Activated CD4-positive, alpha-beta T cell treated with anti-CD3 and anti-CD28 coated beads, Interleukin-2, amount 10 ng/mL, durations not matched to agents 24 days and 14 days (primary cell): ENCODE measurements around the gene MSMP. TPM values are rescaled to one million over a fixed set of nuclear protein-coding genes. Genes with fewer than 3 reads are reported as not detected.

Experiments used
- DNase-seq: peaks from one replicate; pipeline ENCODE4 v3.0.0; 2022
- H3K27ac Mint-ChIP-seq: one replicate; pipeline ENCODE4 v1.8.0; 2022; ENCODE audit warnings: mild to moderate bottlenecking, mixed read lengths
- H3K27me3 Mint-ChIP-seq: one replicate; pipeline ENCODE4 v1.8.0; 2022; ENCODE audit warnings: mixed read lengths
- H3K36me3 Mint-ChIP-seq: one replicate; pipeline ENCODE4 v1.8.0; 2022; ENCODE audit warnings: low read depth, mild to moderate bottlenecking, mixed read lengths
- H3K4me1 Mint-ChIP-seq: one replicate; pipeline ENCODE4 v1.8.0; 2021; ENCODE audit warnings: mixed read lengths
- H3K4me3 Mint-ChIP-seq: one replicate; pipeline ENCODE4 v1.8.0; 2022; ENCODE audit warnings: mild to moderate bottlenecking, moderate library complexity, mixed read lengths
- H3K9me3 Mint-ChIP-seq: one replicate; pipeline ENCODE4 v1.8.0; 2021; ENCODE audit warnings: mixed read lengths
- intact Hi-C: fragments of 100-400 bp; cut with micrococcal nuclease; formaldehyde crosslinking; loops from one replicate; pipeline ENCODE4 v1.15.1; 2023
- total RNA-seq: library from RNA; stranded (reverse); gene quantifications from 2 replicates; pipeline ENCODE4 v1.2.3, GENCODE V29; 2022

The MSMP gene
- total RNA-seq, 1 donor from 2014 or later = not detected

DNA sequence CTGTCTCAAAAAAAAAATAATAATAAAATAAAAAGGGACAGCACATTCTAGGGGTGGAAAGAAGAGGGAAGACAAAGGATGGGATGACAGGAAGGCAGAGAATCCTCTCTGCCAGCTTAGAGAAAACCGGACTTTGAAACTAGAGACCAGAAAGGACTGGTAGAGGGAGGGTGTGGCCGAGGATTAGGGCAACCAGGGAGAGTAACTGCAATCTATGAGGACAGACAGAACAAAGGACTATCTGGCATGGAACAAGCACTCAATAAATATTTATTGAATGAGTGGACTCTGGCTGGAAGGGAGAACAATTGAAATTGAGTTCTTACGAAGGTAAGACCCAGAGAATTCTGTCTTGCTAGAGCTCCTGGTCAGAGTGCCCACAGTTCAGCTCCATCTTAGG is 7.5 kb downstream of the MSMP start:
- no peak overlapping the region for H3K27ac Mint-ChIP-seq
- H3K4me3 Mint-ChIP-seq = peak overlapping the region; percentile 85
- no peak for DNase-seq
- H3K9me3 Mint-ChIP-seq = no peaks in the 10 kb centered on the region
- peaks cover 55% of the 10 kb centered on the region for H3K4me1 Mint-ChIP-seq
- H3K36me3 Mint-ChIP-seq = peaks cover 37% of the 10 kb centered on the region
- no peaks in the 10 kb centered on the region for H3K27me3 Mint-ChIP-seq
- intact Hi-C loops = loop anchor here (5.0 kb wide), 1 partner anchor 144 kb away; no protein-coding TSS in a partner anchor

DNA sequence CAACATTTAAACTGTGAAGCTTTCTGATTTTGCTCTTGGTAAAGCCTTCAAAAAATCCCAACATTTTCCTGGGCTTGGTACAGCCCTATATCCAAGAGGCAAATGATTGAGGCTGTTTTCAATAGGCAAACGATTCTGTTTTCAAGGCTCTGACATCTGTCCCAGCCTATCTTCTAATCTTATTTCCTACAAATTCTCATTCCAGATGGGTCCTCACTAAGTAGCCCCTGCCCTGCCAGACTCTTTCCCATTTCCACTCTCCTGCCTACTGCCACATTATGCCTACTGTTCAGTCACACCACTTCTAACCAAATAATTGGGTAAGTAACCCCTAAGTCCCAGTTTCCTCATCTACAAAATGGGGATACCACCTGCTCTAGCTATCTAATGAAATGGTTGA is 8.5 kb downstream of the MSMP start:
- no peak for DNase-seq
- H3K9me3 Mint-ChIP-seq = no peaks in the 10 kb centered on the region
- H3K36me3 Mint-ChIP-seq = peaks cover 36% of the 10 kb centered on the region
- intact Hi-C loops = loop anchor here (5.0 kb wide), 1 partner anchor 143 kb away; no protein-coding TSS in a partner anchor
- no peaks in the 10 kb centered on the region for H3K27me3 Mint-ChIP-seq
- H3K4me1 Mint-ChIP-seq = peaks cover 53% of the 10 kb centered on the region
- H3K27ac Mint-ChIP-seq = no peak overlapping the region
- H3K4me3 Mint-ChIP-seq = peak overlapping the region; percentile 67

DNA sequence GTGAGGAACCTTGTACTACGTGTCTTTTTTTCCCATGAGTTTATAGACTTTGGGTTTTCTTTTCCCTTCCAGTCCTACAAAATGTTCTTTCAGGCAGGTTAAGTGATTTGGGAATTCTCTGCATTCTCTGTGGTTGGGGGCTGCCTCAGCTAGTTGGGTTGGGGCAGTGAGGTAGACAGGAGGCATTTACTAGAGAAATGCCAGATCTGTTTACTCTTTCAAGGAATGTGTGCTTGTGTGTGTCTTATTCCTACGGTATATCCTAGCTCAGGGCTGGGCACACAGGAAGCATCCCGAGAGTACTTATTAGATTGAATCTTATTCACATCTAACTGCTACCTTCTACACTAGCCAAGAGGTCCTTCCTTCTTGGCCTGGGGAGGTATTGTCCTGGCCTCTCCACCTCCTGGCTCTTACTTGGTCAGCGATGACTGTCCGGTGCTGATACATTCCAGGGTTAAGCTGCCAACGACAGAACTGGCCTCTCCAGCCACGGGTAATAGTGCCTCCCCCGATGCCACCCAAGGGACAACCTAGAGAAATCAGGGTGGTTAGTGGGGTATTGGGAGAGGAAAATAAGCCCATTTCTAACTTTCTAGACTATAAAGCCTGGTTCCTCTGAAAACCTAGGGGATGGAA is 10.1 kb downstream of the MSMP start:
- peaks cover 41% of the 10 kb centered on the region for H3K36me3 Mint-ChIP-seq

DNA sequence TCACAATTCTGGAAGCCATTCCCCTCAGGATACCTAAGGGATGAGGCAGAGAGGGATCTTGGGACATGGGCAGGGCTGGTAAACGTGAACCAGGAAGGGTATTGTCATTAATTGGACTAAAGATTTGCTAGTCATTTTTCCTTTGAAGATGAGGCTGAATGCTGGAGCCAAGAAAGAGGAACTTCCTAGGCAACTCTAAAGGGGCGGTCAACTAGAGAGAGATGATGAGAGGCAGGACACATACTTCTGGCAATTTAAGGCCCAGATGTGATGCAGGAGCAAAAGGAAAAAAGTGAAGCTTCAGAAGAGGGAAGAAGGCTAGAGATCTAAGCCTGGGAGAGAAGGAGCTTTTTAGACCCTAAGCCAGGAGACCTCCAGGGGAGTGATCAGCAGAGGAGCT is 10.6 kb downstream of the MSMP start:
- Mint-ChIP-seq H3K9me3 (no peaks in the 10 kb centered on the region), H3K4me1 (peaks cover 44% of the 10 kb centered on the region), H3K4me3 (no peak overlapping the region), H3K36me3 (peaks cover 47% of the 10 kb centered on the region), H3K27me3 (no peaks in the 10 kb centered on the region), H3K27ac (no peak overlapping the region)
- no peak for DNase-seq
- intact Hi-C loops = no loop called here

More for the DNA sequence above, 10.1 kb downstream of the MSMP start:
- H3K27ac Mint-ChIP-seq = no peak overlapping the region
- H3K9me3 Mint-ChIP-seq = no peaks in the 10 kb centered on the region
- intact Hi-C loops = no loop called here
- no peak for DNase-seq
- H3K4me3 Mint-ChIP-seq = no peak overlapping the region
- H3K4me1 Mint-ChIP-seq = peaks cover 44% of the 10 kb centered on the region
- H3K27me3 Mint-ChIP-seq = no peaks in the 10 kb centered on the region

DNA sequence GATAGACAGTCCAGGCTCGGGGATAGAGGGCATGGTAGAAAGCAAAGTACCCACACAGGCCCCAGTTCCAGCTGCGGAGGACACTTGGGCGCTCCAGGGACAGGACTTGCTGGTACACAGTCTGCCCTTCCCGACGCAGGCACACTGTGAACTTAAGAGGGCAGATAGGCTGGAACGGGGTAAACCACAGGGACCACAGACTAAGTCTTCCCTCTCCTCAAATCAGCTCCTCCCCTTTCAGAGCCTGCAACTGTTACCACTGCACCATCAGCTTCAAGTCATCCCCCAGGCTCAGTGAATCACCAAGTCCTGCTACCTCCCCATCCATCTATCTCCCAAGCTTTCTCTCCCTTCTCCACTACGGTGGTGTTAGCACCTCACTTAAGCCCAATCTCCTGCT is 12.3 kb downstream of the MSMP start:
- Mint-ChIP-seq H3K27ac (peak overlapping the region; percentile 21), H3K27me3 (no peaks in the 10 kb centered on the region), H3K4me3 (no peak overlapping the region), H3K9me3 (no peaks in the 10 kb centered on the region), H3K36me3 (peaks cover 53% of the 10 kb centered on the region), H3K4me1 (peaks cover 28% of the 10 kb centered on the region)
- intact Hi-C loops = no loop called here
- DNase-seq = no peak

DNA sequence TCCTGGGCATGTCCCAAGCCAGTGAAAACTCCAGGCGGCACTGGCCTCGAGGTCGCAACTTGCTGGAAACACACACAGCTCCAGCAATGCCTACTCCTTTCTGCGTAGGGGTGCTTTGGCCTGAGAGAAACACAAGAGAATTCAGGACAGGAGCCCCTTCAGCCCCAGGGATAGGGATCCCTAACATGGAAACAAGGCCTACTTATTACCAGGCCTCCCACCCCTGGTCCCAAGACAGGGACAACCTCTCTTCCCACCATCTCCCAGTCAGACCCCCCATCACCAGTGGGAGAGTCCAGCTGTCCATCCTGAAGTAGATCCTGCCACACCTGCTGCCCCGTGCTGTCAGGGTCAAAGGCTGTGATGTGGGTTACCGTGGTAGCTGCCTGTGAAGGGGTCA is 13.8 kb downstream of the MSMP start:
- peaks cover 51% of the 10 kb centered on the region for H3K36me3 Mint-ChIP-seq
- intact Hi-C loops = no loop called here
- H3K9me3 Mint-ChIP-seq = no peaks in the 10 kb centered on the region
- no peak overlapping the region for H3K4me3 Mint-ChIP-seq
- H3K27ac Mint-ChIP-seq = no peak overlapping the region
- no peak for DNase-seq
- H3K27me3 Mint-ChIP-seq = no peaks in the 10 kb centered on the region
- peaks cover 23% of the 10 kb centered on the region for H3K4me1 Mint-ChIP-seq

DNA sequence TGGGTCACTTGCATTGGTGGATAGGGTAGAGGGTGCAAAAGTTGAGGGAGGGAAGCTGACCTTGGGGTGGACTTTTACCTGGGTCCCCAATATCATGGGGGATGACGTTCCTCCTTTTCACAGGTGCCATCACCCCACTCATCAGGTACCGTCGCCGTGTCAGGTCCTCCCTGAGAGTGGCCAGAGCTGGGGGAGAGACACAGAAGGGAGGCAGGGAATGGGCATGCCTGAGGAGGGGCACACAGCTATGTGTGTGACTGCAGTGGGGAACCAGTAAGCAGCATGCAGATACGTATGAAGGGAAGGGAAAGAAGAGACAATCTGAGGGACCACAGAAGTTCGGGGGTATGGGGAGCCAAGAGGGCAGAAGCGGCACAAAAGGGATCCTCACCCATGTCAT is 15.2 kb downstream of the MSMP start:
- Mint-ChIP-seq H3K4me1 (peaks cover 26% of the 10 kb centered on the region), H3K36me3 (peaks cover 52% of the 10 kb centered on the region), H3K4me3 (no peak overlapping the region), H3K27me3 (no peaks in the 10 kb centered on the region), H3K27ac (no peak overlapping the region), H3K9me3 (no peaks in the 10 kb centered on the region)
- no peak for DNase-seq
- intact Hi-C loops = no loop called here

DNA sequence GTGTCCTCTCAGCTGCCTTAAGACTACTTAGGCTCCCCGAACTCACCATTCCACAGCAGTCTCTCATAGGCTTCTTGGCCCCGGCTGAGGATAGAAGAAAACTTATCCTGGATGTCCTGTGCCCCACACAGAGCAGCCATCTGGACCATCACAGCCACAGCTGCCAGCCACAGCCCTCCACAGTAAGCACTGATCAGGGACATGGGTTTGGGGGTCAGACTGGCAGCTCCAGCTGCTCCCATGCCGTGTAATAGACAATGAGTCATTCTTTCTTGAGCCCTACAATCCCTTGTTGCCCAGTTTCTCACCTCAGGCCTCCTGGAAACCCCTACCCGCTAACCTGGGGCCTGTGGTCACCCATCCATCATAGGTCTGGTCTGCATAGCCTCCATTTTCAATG is 15.9 kb downstream of the MSMP start:
- Mint-ChIP-seq H3K27me3 (no peaks in the 10 kb centered on the region), H3K36me3 (peaks cover 47% of the 10 kb centered on the region), H3K27ac (no peak overlapping the region), H3K4me1 (peaks cover 26% of the 10 kb centered on the region), H3K9me3 (no peaks in the 10 kb centered on the region), H3K4me3 (no peak overlapping the region)
- intact Hi-C loops = no loop called here
- no peak for DNase-seq

DNA sequence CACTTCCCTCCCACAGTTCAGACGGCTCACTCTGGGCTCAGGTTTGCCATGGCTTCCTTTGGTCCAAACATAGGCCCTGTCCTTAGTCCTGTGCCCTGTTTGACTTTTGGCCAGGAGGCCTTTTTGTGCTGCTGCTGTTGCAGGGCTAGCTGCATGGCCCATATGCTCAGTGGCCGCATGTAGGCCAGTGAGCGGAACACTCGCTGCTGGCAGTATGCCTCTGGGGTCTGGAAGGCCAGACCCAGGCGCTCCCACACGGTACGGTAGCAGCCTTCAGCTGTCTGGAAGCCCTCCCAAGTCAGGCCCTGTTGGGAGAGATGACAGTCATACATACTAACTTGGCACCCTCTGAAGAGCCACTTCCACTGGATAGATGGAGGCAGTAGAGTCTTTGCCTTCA is 16.9 kb downstream of the MSMP start:
- H3K4me3 Mint-ChIP-seq = no peak overlapping the region
- H3K27ac Mint-ChIP-seq = no peak overlapping the region
- H3K36me3 Mint-ChIP-seq = peaks cover 42% of the 10 kb centered on the region
- intact Hi-C loops = no loop called here
- H3K4me1 Mint-ChIP-seq = peaks cover 25% of the 10 kb centered on the region
- no peaks in the 10 kb centered on the region for H3K9me3 Mint-ChIP-seq
- no peaks in the 10 kb centered on the region for H3K27me3 Mint-ChIP-seq
- DNase-seq = no peak

DNA sequence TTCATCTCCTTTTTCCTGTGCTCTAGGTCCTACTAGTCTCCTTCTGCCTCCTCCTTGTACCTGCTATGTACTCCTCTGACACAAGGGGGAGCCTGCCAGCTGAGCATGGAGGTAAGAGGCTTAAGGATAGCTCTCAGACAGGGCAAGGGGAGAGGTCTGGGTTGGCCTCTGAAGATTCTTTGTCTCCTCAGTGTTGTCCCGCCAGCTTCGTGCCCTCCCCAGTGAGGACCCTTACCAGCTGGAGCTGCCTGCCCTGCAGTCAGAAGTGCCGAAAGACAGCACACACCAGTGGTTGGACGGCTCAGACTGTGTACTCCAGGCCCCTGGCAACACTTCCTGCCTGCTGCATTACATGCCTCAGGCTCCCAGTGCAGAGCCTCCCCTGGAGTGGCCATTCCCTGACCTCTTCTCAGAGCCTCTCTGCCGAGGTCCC is 17.9 kb downstream of the MSMP start:
- Mint-ChIP-seq H3K27me3 (no peaks in the 10 kb centered on the region), H3K4me1 (peaks cover 20% of the 10 kb centered on the region), H3K9me3 (no peaks in the 10 kb centered on the region), H3K36me3 (peaks cover 38% of the 10 kb centered on the region), H3K4me3 (no peak overlapping the region), H3K27ac (no peak overlapping the region)
- peak; percentile 92 for DNase-seq
- intact Hi-C loops = loop anchor here (1.0 kb wide), 2 partner anchors 20 to 145 kb away; no protein-coding TSS in a partner anchor

DNA sequence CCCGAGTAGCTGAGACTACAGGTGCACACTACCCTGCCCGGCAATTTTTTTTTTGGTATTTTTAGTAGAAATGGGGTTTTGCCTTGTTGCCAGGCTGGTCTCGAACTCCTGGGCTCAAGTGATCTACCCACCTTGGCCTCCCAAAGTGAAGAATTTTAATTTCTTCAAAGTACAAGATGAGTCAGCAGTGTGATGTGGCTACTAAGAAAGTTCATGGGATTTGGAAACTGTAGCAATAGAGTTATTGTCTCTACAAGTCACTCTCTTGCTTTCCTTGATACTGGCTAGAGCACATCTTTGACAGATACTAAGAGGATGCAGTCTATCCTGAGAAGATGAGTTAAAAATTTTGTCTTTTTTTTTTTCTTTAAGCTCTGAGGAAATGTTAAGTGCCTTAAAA is 20.0 kb downstream of the MSMP start:
- intact Hi-C loops = loop anchor here (5.0 kb wide), 1 partner anchor 622 kb away; no protein-coding TSS in a partner anchor
- Mint-ChIP-seq H3K36me3 (peaks cover 33% of the 10 kb centered on the region), H3K27me3 (no peaks in the 10 kb centered on the region), H3K9me3 (no peaks in the 10 kb centered on the region), H3K27ac (peak overlapping the region; percentile 18), H3K4me1 (peaks cover 22% of the 10 kb centered on the region), H3K4me3 (peak overlapping the region; percentile 36)
- DNase-seq = no peak

DNA sequence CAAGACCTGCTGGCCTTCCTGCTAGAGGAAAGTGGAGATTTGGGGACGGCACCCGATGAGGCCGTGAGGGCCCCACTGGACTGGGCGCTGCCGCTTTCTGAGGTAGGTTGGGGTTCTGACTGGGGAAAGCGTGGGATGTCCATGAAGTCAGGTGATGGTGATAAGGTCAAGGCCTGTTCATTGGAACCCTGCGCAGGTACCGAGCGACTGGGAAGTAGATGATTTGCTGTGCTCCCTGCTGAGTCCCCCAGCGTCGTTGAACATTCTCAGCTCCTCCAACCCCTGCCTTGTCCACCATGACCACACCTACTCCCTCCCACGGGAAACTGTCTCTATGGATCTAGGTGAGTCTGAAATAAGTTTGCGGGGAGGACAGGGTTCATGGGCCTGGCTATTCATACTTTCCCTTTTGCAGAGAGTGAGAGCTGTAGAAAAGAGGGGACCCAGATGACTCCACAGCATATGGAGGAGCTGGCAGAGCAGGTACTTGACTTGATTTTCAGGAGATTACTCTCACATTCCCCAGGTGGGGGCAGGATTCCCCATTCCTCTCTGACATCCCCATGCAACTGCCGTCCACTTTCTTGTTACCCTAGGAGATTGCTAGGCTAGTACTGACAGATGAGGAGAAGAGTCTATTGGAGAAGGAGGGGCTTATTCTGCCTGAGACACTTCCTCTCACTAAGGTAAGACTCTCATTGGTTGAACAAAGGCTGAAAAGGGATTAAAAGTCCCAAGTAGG is 21.1 kb downstream of the MSMP start:
- Mint-ChIP-seq H3K9me3 (no peaks in the 10 kb centered on the region), H3K36me3 (peaks cover 23% of the 10 kb centered on the region), H3K27ac (peak overlapping the region; percentile 92), H3K4me1 (peaks cover 22% of the 10 kb centered on the region), H3K4me3 (no peak overlapping the region), H3K27me3 (no peaks in the 10 kb centered on the region)
- peak; percentile 74 for DNase-seq
- intact Hi-C loops = loop anchor here (1.0 to 5.0 kb wide), 7 partner anchors 15 to 621 kb away; partner anchors contain the start of genes CCDC107, HINT2 and RMRP

DNA sequence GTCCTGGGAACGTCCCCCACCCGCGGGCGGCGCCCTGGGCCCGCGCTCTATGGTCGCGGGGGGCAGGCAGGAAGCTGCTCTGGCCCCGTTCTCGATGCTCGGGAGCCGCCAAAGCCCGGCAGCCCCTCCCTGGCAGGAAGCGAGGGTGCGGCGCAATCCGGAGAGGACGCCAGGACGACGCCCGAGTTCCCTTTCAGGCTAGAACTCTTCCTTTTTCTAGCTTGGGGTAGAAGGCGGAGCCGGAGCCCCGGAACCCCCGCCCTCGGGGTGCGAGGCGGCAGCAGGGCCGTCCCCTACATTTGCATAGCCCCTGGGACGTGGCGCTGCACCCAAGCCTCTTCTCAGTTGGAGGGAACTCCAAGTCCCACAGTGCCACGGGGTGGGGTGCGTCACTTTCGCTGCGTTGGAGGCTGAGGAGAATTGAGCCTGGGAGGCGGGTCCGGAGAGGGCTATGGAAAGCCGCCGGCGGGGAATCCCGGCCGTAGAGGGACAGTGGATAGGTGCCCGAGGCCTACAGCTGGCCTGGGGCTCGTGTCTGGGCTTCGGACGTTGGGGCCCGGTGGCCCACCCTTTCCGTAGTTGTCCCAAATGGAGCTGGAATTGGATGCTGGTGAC is 21.8 kb downstream of the MSMP start, which contains the start of the genes CREB3 and TLN1:
Gene CREB3 (plus strand): TSS at position 482 of the 615 bp plus-strand sequence. CDS start 107 bp downstream, at position 589.
Gene TLN1 (minus strand): TSS at position 11 of the 615 bp plus-strand sequence. CDS start 6,501 bp downstream, outside the sequence.
- H3K27me3 Mint-ChIP-seq = no peaks in the 10 kb centered on the region
- H3K27ac Mint-ChIP-seq = peak within 1 kb of the TSS; percentile 92
- H3K4me3 Mint-ChIP-seq = no peak within 1 kb of the TSS
- peaks cover 22% of the 10 kb centered on the region for H3K4me1 Mint-ChIP-seq
- no peaks in the 10 kb centered on the region for H3K9me3 Mint-ChIP-seq
- intact Hi-C loops = loop anchor here (1.0 to 5.0 kb wide), 7 partner anchors 16 to 620 kb away; partner anchors contain the start of genes CCDC107, HINT2 and RMRP
- DNase-seq = peak; percentile 99
- peaks cover 16% of the 10 kb centered on the region for H3K36me3 Mint-ChIP-seq
